CD4-positive, alpha-beta T cell treated with Interleukin-4 for 1 hour (primary cell): ENCODE data around the gene CAMK2A.

Experiments
- DNase-seq, 2 donors: peaks; one replicate each; pipeline ENCODE4 v3.0.0-alpha.2; 2020 to 2022

The CAMK2A gene

GRCh38 chr5:150289551-150290390, at the start of gene CAMK2A:
Gene CAMK2A (minus strand): TSS chr5:150289773. CDS start chr5:150289625, 148 bp downstream.
- DNase-seq = no peak

- no peak for DNase-seq
These were observed 49.6 kb upstream of the CAMK2A start for GRCh38 chr5:150339165-150339564.

- DNase-seq = no peak
These were observed 49.0 kb upstream of the CAMK2A start for GRCh38 chr5:150338546-150338945.

GRCh38 chr5:150335778-150336177, 46.2 kb upstream of the CAMK2A start:
- no peak for DNase-seq

GRCh38 chr5:150333400-150333799, 43.8 kb upstream of the CAMK2A start:
- DNase-seq = no peak

- DNase-seq = no peak
These were observed 40.6 kb upstream of the CAMK2A start for GRCh38 chr5:150329881-150330876.

GRCh38 chr5:150329038-150329437, 39.5 kb upstream of the CAMK2A start:
- no peak for DNase-seq

- DNase-seq = no peak
These were observed 38.9 kb upstream of the CAMK2A start for GRCh38 chr5:150328515-150328914.

GRCh38 chr5:150327139-150327538, 37.6 kb upstream of the CAMK2A start:
- DNase-seq = no peak

- no peak for DNase-seq
These were observed 37.1 kb upstream of the CAMK2A start for GRCh38 chr5:150326707-150327106.

GRCh38 chr5:150325426-150325825, 35.9 kb upstream of the CAMK2A start:
- no peak for DNase-seq

- DNase-seq = no peak
These were observed 34.2 kb upstream of the CAMK2A start for GRCh38 chr5:150323819-150324218.

GRCh38 chr5:150323092-150323491, 33.5 kb upstream of the CAMK2A start:
- DNase-seq = no peak

GRCh38 chr5:150322202-150322601, 32.6 kb upstream of the CAMK2A start:
- DNase-seq = no peak

- no peak for DNase-seq
These were observed 32.2 kb upstream of the CAMK2A start for GRCh38 chr5:150321784-150322183.

- DNase-seq = no peak
These were observed 31.6 kb upstream of the CAMK2A start for GRCh38 chr5:150321211-150321610.

- DNase-seq = no peak
These were observed 30.6 kb upstream of the CAMK2A start for GRCh38 chr5:150320044-150320613.

- no peak for DNase-seq
These were observed 29.9 kb upstream of the CAMK2A start for GRCh38 chr5:150319484-150319790.

GRCh38 chr5:150318613-150319483, 29.3 kb upstream of the CAMK2A start:
- no peak for DNase-seq

GRCh38 chr5:150317048-150318003, 27.8 kb upstream of the CAMK2A start:
- no peak for DNase-seq

- DNase-seq = no peak
These were observed 26.7 kb upstream of the CAMK2A start for GRCh38 chr5:150316320-150316719.
